ENCODE measurements around the gene GABRR2.
"Not testable (repeated sequence)": the region's sequence is repeated elsewhere in the genome, so short reads cannot be mapped to it uniquely, and the experiment has no call there.

Gene GABRR2

GRCh38 chr6:89323511-89323971, 8.4 kb upstream of the GABRR2 start:
- peak; percentile 62 to 67 for DNase-seq

DNA sequence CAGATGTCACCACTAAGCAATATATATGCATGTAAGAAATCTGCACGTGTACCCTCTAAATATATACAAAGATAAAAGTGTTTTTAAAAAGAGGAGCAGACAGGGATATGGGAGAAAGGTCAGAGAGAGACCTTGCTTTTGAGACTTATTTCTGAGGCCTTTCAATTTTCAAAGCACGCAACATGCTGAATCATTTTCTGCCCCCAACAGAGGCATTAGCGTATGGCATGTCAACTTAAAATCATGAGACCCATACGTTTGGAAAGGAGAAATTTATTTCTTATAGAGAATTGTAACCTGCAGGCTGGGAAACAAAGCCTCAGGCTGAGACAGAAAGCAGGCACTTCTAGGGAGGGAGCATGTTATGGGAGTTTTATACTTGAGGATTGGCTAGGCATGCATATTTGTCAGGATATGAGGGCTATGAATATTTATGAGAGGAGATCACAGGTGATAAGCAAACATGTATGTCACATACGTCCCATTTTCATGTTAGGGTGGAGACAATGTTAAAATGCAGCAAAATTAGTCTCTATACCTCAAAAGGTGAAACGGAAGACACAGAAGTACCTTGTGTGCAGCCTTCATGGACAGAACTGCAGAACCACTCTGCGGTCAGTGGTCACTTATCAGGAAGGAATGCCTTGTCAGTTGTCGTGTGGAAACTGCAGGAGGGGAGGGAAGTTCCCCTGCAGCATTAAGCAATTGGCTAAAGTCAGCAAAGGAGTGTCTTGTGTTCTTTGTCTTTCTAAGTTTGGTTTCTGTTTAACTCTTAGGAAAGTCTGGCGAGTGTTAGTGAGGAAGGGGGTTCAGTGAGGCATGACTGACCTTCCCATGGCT, 6.3 kb upstream of the GABRR2 start:
- peak; percentile 88 to 91 for DNase-seq

- no peak for DNase-seq
These were observed 5.0 kb upstream of the GABRR2 start for GRCh38 chr6:89320012-89320559.

DNA sequence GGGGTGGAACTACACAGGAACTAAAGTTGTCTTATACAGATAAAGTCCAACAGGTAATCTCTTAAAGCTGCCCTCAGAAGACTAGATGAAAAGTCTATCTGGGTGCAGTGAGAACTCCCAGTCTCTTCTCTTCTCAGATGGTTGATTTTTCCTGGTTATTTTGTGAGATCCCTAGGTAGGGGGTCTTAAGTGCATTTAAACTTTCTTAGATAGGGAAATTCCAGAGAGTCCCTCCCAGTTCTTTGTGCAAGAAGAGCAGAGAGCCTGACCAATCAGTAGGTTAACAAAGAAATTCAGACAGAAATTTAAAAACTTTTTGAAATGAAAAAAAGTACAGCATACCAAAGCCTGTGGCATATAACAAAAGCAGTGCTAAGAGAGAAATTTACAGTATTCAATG, 2.0 kb upstream of the GABRR2 start:
- no peak for DNase-seq

GRCh38 chr6:89314692-89315091, 407 bp downstream of the GABRR2 start:
- DNase-seq = no peak

- DNase-seq = peak; percentile 57 to 83
These were observed 2.1 kb downstream of the GABRR2 start for GRCh38 chr6:89313006-89313405.

DNA sequence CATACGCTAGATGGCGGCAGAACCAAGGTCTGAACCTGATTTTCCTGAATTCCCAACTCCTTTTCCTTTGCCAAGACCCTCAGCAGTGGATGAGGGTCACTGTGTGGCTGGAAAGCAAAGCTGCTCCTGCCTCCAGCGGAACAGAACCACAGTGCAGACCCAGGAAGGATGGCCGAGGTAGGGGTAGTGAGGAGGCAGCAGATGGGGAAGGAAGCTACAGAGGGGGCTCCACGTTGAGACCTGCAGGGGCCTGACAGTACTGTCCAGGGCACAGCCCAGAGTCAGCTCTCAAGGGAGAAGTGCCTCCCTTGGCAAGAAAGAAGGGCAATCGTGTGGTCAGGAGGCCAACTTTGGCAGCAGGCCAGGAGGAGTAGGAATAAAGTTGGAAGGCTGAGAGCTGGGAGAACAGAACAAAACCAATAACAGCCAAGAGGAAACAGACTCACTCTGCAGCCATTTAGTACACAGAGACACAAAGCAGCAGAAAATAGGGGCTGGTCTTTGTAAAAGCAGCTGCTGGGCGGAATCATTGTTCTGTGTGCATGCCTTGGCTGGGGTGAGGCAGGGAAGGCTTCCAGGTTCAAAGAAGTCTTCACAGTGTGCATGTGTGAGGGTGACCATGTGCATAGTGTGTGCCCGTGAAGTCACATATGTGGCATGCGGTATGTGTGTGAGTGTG, 3.1 kb downstream of the GABRR2 start:
- DNase-seq = peak; percentile 62 to 75

- no peak for DNase-seq
These were observed 3.6 kb downstream of the GABRR2 start for GRCh38 chr6:89311530-89311852.

GRCh38 chr6:89310929-89311328, 4.2 kb downstream of the GABRR2 start:
- peak; percentile 59 to 61 for DNase-seq

DNA sequence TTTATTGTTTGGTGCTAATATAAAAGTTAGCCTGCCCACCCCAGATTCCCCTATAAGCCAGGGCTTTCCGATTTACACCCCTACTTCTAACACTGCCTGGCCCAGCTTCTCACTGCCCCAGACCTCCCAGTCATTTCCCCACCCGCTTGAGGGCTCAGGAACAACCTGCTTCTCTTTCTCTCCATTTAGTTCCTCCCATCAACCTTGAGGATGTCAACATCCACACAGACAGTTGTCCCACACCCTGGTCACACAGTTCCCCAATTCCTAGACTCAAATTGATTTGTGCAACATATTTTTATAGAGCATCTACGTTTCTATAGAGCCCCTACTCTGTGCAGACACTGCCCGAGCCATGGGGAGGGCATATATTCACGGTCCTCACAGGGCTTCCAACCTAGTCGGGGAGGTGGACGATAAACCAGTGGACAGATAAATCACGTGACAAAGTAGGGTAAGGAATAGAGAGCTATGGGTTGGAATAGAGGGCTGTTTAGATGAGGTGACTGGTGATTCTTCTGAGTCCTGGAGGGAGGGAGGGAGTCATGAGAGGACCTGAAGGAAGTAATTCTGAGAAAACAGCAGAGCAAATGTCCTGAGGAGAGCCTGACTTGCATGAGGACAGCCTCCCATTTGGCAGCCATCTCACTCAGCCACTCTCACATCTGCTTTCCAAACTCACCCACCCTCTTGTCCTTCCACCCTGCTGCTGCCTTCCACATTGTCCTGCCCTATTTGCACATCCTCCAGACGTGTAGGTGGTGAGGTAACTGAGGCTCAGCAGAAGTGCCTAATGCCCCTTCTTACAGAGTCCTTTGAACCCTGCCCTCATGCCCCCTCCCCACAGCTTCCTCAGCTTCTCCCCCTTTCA, 6.3 kb downstream of the GABRR2 start:
- DNase-seq = peak; percentile 68 to 78

- not testable (repeated sequence) for DNase-seq
These were observed 10.6 kb downstream of the GABRR2 start for GRCh38 chr6:89304517-89304916.

GRCh38 chr6:89302936-89303335, 12.2 kb downstream of the GABRR2 start:
- peak in 1 of 2 donors; percentile 19 for DNase-seq

- no peak for DNase-seq
These were observed 12.8 kb downstream of the GABRR2 start for GRCh38 chr6:89302195-89302770.

DNA sequence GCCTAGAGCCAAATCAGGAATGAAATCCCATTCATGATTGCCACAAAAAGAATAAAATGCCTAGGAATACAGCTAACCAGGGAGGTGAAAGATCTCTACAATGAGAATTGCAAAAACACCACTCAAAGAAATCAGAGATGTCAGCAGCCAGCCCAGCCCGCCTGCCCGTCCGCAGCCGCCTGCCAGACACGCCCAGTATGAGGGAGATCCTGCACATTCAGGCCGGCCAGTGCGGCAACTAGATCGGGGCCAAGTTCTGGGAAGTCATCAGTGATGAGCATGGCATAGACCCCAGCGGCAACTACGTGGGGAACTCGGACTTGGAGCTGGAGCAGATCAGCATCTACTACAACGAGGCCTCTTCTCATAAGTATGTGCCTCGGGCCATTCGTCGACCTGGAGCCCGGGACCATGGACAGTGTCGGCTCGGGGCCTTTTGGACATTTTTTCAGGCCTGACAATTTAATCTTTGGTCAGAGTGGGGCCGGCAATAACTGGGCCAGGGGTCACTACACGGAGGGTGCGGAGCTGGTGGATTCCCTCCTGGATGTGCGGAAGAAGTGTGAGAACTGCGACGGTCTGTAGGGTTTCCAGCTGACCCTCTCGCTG, 13.4 kb downstream of the GABRR2 start:
- DNase-seq = no peak

GRCh38 chr6:89299466-89299850, 15.6 kb downstream of the GABRR2 start:
- DNase-seq = no peak

DNA sequence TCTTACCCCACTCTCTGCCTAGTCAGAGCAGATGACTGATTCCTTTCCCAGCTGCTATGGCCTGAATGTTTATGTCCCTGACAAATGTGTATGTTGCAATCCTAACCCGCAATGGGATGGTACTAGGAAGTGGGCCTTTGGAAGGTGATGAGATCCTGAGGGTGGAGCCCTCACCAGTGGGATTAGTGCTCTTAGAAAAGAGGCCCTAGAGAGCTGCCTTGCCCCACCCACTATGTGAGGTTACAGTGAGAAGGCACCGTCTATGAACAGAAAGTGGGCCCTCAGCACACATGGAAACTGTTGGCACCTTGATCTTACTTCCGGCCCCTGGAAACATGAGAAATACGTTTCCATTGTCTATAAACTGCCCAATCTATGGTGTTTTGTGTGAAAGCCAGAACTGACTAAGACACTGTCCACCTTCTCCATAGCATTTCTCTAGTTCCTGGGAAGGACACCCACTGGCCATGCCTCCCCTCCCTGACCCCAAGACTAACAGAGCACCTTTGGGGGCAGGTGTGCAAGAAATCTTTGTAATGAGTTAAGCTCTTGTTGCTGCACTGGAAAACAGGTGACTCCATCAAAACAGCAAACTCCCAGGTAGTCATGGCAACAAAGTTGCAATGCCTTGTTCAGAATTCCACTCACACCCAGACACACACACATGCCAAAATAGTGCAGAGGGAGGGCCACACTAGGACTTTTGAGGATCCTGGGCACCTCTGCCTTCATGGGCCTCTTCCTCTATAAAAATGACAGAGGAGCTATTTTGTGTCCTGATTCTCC, 16.2 kb downstream of the GABRR2 start:
- peak; percentile 23 to 25 for DNase-seq

DNA sequence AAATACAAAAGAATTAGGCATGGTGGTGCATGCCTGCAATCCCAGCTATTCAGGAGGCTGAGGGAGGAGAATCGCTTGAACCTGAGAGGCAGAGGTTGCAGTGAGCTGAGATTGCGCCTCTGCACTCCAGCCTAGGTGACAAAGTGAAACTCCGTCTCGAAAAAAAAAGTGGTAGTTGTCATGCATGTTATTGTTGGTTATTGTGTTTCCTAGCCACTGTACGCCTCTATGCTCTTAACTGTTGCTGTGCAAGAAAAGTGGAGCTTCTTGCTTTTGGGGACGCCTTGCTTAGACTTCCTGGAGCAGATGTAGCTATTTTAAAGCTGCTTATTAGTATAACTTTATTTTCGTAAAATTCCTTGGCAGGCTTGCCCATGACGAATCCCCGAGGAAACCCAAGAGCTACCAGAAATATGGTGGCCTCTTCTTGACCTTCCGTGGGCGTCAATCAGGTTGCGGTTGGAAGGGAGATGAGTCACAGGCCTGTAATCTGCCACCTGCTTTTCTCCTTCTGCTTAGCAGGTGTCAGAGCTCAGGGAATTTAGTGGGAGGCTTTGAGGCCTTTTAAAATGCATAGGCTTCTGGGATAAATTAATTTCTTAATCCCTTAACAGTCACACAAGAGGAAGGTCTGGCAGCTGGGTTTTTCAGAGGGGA, 17.3 kb downstream of the GABRR2 start:
- DNase-seq = peak; percentile 61 to 66

GRCh38 chr6:89295981-89296380, 19.1 kb downstream of the GABRR2 start:
- DNase-seq = no peak

DNA sequence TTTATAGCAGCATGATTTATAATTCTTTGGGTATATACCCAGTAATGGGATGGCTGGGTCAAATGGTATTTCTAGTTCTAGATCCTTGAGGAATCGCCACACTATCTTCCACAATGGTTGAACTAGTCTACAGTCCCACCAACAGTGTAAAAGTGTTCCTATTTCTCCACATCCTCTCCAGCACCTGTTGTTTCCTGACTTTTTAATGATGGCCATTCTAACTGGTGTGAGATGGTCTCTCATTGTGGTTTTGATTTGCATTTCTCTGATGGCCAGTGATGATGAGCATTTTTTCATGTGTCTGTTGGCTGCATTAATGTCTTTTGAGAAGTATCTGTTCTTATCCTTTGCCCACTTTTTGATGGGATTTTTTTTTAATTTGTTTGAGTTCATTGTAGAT, 20.0 kb downstream of the GABRR2 start:
- not testable (repeated sequence) for DNase-seq

DNA sequence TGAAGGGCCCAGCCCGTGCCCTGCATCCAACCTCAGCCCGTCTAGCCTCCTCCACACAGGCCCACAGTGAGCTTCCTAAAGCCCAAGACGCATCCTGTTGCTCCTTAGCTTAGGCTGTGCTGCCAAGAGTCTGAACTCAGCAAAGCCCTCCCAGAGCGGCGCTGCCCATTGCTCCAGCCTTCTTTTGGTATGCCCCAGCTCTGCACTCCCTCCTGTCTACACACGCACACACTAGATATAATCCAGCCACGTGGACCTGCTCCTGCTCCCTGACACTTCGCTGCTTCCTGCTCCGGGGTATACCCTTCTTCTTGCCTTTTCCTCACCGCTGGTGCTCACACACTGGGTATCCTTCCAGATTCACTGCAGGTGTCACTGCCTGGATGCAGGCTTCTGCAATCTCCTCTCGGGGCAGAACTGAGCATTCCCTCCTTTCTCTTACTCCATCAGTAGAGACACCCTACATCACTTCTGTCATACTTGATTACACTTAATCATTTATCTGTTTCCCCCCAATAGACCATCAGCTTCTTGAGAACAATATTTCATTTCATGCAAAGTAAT, 23.8 kb downstream of the GABRR2 start:
- no peak for DNase-seq
